Renal pelvis (tissue), 12 donors: ENCODE data around the gene STEAP1B. TPM values are rescaled to one million over a fixed set of nuclear protein-coding genes. Genes with fewer than 3 reads are reported as not detected.
"Not testable (repeated sequence)": the region's sequence is repeated elsewhere in the genome, so short reads cannot be mapped to it uniquely, and the experiment has no call there.

Source experiments
- DNase-seq: peaks from one replicate; pipeline ENCODE4 v3.0.0-alpha.2; 2013
- long read RNA-seq, 16 experiments: transcript quantifications; one replicate each; lab custom pipeline, GENCODE V29; 2026
- polyA plus RNA-seq, 3 donors: library from polyadenylated mRNA; unstranded; fragments of 120-200 nt; gene quantifications; one replicate each; pipeline ENCODE4 v1.2.1, GENCODE V29; 2013; ENCODE audit not compliant: insufficient read length in 3 of 3

STEAP1B gene
- polyA plus RNA-seq: 1 to 10 TPM; 1.2 to 1.3 (median 1.2) TPM
- long read RNA-seq, donor 1: 0 reads
- long read RNA-seq, donor 2: 0 reads
- long read RNA-seq, donor 3: 0 reads
- long read RNA-seq, donor 4: 0 reads
- long read RNA-seq, donor 5: 0 reads
- long read RNA-seq, donor 6: 0 reads
- long read RNA-seq, donor 7: 0 reads
- long read RNA-seq, donor 8: 0 reads
- long read RNA-seq, donor 9, partial matches to known transcripts: 1,627 of 1,627 reads
- long read RNA-seq, donor 9, other reads (novel, unspliced or antisense): 0 of 1,627 reads
- long read RNA-seq, donor 10: 0 reads
- long read RNA-seq, donor 11: 0 reads
- long read RNA-seq, donor 12: 0 reads
- long read RNA-seq, donor 13: 0 reads
- long read RNA-seq, donor 14: 0 reads
- long read RNA-seq, donor 15, partial matches to known transcripts: 0 of 1 reads
- long read RNA-seq, donor 15, other reads (novel, unspliced or antisense): 0 of 1 reads
- long read RNA-seq, donor 16: 0 reads

DNA sequence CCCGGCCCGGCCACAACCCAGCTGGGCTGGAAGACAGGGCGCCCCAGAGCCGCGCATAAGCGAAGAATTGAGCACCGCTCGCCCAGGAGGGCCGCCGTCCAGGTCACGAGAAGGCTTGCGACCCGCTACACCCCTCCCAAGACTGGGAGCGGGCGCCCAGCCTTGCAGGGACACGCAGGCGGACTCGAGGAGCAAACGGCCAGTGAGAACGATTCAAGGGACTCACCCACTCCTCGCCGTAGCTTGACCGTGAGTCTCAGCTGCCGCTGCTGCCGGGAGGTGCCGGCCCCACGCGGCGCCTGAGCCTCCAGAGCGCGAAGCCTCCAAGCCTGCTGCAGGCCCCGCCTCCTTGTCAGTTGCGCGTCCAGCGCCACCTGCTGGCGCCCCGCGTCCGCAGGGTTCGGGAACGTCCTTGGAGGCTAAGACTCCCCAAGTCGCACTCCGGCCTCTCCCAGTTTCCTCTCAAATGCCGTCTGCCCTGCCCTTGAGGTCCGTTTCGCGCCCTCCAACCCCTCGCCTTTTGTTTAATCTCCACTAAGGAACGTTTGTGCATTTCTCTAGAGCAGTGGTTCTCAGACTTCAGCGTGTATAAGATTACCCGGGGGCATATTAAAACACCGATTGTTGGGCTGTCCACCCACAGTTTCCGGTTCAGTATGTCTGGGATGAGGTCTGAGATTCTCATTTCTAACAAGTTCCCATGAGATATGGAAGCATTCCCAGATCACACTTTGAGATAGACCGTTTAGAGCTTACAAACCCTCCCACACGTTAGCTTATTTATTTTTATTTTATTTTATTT, at the start of gene STEAP1B:
Gene STEAP1B (minus strand): TSS at position 301 of the 802 bp plus-strand sequence. CDS start 5,333 bp downstream, outside the sequence.
- DNase-seq: peak; percentile 81

DNA sequence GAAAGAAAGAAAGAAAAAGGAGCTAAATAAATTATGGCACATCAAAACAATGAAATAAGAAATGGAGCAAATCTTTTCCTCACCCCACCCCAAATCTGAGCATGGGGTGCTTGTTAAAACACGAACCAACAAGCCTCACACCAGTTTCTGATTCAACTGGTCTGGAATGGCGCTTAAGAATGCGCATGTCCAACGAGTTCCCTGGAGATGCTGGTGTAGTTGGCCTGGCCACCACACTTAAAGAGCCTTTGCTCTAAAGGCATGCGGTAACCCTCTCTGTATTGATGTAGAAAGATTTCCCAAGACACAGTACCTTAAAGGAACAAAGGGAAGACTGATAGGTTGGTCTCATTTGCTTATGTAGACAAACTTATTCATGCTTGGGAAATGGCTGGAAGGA, 49.1 kb upstream of the STEAP1B start:
- no peak for DNase-seq

DNA sequence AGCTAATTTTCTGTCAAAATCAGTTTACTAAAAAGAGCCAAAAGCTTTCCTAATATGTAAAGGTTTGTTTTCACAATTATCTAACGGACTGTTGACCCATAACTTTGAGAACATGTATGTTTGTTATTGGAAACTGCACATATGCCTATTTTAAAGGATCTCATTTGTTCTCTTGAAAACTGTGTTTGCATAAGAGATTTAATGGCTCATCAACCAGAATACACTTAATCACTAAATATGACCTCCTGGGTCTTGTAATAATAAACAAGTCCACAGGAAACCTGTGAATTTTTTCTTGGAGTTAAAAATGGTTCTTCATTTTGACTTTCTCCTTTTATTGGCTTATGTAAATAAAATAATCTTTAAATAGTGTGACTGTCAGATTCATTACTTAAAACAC, 48.3 kb upstream of the STEAP1B start:
- no peak for DNase-seq

DNA sequence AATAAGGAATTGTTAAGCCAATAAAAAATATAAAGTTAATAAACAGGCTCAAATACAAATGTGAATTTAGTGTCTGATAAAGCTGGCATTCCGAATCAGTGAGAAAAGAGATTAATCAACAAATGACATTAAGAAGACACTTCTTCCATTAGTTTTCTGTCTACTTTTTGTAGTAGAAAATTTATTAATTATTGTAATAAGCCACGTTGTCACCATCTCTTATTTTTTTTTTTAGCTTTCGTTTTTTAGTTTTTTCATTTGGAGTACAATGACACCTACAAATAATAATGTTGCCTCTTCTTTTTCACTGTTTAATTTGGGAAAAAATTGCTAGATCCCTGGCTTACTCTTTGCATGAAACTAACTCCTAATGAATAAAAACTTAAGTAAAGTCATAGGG, 46.8 kb upstream of the STEAP1B start:
- DNase-seq: no peak

DNA sequence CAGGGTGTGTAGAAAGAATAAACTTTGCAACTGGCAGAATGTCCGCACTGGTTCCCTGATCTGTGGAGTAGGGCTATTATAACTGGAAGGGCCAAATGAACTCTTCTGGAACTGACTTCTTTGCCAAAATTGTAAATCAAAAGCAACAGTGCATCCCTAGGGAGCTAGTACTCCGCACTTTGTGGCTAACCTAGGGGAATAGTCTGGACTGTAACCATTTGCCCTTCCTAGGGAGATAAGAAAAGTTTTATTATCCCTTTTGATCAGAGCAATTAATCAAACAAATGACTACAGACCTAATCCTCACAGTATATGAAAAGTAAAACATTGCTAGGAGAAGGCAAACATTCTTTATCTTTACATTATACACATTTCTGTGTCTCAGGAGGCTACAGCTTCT, 45.5 kb upstream of the STEAP1B start:
- DNase-seq: no peak

DNA sequence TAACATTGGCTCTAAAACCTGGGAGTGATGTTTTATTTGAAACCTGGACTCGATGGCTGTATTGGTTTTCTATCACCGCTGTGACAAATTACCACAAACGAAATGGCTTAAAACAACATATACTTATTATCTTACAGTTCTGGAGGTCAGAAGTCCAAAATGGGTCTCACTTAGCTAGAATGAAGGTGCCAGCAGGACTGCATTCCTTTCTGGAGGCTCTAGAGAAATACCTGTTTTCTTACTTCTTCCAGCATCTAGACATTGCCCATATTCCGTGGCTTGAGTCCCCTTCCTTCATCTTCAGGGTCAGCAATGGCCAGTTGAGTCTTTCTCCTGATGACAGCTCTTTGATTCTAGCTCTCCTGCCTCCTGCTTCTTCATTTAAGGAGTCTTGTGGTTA, 44.3 kb upstream of the STEAP1B start:
- DNase-seq: no peak

DNA sequence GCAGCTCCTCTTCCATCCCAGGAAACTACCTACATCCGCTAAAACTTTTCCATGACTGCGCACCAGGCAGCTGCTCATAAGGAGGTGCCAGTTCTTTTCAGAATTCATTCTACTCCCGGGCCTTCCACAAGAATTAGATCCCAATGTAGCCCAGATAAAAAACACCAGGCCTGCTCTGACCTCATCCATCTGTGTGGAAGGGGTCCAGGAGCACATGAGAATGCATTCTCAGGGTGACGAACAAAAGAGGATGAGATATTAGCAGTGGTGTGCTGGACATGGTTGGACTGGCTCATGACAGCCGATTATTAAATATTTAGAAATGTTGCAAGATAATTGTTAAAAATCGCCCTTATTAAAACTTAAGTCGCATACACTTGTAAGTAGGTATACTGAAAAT, 43.2 kb upstream of the STEAP1B start:
- no peak for DNase-seq

DNA sequence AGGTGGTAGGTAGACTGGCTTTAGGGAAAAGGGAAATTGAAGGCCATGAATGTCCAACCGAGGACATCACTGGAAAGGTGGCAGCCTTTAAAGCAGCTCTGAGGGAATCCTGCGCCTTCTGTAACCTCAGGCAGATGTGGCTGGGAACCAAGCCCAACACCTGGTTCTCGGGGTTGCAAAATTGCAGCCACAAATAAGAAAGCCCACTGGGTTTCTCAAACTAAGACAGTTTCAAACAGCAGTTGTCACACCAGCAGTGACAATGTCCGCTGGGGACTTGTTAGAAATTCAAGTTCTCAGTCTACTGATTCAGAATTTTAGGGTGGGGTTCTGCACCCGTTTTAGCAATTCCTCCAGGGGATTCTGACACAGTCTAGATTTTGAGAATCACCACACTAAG, 42.7 kb upstream of the STEAP1B start:
- no peak for DNase-seq

DNA sequence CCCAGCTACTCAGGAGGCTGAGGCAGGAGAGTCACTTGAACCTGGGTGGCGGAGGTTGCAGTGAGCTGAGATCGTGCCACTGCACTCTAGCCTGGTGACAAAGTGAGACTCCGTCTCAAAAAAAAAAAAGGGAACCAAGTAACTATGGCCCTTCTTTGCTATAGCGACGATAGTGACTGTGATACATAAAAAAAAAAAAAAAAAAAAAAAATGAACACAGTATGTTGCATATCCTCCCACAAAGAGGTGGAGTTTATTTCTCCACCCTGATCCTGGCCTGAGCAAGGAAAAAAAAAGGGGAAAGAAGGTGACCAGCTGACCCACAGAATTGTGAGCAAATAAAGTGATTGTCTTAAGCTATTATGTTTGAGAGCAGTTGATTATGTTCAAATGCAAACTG, 42.3 kb upstream of the STEAP1B start:
- DNase-seq: no peak

DNA sequence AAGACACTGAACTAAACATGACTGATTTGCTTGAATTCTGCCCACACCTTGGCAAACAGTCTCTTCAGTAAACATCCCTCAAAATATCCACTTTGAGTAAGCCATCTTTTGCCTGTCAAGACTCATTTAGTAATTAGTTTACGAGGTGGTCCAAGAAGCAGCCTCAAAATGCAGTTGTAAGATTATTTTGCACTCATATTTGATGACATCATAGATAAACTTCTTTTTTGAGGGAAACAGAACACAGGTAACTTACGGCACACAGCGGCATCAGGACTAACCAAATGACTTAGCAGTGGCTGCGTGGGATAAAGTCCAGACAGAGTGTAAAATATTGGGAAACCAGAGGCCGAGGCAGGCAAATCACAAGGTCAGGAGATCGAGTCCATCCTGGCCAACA, 41.8 kb upstream of the STEAP1B start:
- DNase-seq: no peak

DNA sequence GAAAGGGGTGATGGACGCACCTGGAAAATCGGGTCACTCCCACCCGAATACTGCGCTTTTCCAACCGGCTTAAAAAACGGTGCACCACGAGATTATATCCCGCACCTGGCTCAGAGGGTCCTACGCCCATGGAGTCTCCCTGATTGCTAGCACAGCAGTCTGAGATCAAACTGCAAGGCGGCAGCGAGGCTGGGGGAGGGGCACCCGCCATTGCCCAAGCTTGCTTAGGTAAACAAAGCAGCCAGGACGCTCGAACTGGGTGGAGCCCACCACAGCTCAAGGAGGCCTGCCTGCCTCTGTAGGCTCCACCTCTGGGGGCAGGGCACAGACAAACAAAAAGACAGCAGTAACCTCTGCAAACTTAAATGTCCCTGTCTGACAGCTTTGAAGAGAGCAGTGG, 28.5 kb upstream of the STEAP1B start:
- not testable (repeated sequence) for DNase-seq

DNA sequence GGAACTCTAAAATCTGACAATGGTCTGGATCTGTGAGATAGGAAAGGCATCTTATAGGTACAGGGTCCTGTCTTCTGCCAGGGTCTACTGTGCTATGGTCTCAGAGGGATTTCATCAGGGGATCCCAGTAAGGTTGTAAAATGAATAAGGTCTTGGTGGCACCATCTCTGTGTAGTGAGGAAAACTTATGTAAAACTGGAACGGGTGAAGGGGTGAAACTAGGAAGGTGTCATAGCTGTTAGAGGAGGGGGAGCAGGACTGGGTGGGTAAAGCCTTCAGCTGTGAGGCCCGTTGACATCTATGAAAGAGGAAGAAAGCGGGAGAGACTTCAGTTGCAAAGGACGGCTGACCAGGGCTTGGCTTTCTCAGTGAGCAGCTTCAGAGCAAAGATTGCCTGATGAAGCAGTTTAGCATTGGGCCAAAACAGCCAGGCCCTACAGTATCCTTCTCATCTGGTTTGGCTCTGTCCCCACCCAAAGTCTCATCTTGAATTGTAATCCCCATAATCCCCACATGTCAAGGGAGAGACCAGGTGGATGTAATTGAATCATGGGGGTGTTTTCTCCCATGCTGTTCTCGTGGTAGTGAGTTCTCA, 24.5 kb upstream of the STEAP1B start:
- not testable (repeated sequence) for DNase-seq

DNA sequence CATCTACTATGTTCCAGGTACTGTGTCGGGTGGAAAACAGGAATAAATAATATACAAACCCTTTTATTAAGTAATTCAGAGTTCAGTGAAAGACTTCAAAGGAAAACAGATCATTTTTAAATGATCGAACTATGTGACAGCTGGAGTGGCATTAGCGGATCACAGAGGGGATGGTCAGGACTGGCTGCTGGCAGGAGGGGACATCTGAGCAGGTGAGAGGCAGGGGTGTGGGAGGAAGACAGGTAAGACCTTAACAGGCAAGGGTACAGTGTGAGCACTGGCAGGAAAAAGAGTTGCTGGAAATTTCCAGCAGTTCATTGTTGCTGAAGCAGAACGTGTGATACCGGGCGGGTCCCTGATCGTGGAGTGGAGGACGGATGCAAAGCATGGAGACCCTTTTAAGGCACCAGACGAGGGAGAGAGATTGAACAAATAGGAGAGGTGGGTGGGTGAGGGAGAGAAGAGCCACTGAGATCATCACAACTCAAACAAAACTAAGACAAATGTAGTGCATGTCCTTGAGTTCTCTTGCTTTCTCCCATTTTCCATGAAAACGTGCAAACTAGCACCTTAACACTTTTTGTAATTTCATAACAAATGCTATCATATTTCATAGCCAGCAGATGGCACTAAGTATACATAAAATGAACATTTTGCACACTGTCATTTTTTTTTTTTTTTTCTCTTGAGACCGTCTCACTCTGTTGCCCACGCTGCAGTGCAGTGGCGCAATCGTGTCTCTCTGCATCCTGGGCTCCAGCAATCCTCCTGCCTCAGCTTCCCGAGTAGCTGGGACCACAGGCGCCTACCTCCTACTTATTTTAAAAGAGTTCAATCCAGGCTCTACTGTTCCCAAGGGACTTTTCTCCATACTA, 23.7 kb upstream of the STEAP1B start:
- not testable (repeated sequence) for DNase-seq

DNA sequence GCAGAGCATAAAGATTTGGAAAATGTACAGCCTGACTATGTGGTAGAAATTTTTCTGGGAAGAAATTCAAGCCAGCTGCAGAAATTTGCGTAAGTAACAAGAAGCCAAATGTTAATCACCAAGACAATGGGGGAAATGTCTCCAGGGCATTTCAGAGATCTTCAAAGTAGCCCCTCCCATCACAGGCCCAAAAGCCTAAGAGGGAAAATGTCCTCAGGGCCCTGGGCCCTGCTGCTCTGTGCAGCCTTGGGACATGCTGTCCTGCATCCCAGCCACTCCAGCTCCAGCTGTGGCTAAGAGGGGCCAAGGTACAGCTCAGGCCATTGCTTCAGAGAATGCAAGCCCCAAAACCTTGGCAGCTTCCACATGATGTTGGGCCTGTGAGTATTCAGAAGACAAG, 19.6 kb upstream of the STEAP1B start:
- not testable (repeated sequence) for DNase-seq

DNA sequence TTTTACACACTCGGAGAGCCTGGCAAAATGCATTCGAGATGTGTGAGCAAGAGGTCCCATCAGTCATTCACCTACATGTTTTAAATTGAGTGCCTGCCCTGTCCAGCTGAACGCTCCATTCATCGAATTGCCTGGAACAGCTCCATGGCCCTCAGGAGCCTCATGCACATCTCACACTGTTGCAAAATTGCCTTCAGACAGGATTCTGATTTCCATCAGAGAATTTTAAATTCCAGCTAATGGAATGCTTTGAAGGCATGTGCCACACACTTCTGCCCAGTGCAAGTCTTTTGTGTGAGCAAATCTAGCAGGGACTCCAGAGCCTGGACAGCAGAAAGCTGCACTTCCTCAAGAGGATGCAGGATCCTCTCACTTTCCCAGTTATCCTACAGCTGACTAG, 17.0 kb upstream of the STEAP1B start:
- DNase-seq: not testable (repeated sequence)

DNA sequence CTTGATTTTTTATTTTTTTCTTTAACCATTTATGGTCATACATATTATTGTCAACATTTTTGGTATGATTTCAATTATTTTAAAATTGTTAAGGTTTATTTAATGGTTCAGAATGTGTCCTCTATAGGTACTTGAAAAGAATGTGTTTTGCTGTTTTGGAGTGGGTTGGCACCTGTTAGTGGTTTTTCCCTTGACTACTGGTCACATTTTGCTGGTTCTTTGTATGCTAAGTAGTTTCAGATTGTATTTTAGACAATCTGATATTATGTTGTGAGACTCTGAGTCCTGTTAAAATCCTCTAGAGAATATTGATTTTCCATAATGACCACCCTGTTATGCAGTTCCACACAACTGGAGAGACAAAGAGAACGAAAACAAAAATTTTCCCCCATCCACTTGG, 15.0 kb upstream of the STEAP1B start:
- DNase-seq: not testable (repeated sequence)

DNA sequence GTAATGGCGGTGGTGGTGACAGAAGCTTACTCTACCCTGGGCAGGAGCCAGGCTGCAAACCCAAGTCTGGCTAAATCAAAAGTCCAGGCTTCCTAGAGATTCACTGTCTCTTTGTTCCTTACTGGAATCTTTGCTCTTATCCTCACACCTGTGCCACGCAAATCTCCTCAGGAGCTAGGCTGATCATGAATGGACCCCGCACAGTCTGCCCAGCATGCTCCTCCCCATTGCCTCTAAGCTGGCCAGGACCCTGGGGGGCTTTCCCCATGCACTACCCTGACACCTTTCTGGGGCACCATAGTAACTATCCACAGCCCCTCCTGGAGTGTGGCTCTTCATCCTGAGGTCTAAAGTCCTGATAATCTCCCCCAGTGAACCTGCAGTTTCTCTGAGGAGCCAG, 7.3 kb upstream of the STEAP1B start:
- DNase-seq: not testable (repeated sequence)

DNA sequence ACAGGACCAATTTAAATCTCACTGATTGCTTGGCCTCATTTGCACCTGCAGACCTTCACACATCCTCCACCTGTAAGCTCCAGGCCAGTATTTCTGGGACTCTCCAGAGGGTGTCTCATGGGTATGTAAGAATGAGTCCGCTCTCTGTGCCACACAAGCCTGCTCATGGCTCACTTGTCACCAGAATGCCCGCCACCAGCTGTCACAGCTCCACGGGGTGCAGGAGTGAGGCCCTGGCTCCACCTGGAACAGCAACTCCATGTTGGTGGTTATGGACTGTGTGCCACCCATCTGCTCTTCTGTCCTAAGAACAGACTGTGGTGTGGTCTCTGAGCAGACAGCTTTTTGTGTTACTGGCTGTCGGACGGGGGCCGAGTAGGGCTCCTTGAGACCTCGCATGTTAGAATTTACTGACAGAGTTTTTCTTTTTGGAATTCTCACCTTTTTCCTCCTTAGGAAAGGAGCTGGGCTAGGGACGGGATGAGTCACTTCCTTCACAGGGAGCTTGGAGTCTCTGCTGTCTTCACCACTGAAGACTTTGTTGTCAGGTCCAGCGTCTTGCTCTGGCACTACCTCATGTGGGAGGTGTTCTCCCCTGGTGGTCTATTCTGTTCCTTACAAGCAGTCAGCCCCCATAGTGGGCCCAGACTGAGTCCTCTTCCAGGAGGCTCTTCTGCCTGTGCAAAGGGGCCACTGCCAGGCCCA, 6.5 kb upstream of the STEAP1B start:
- DNase-seq: not testable (repeated sequence)

DNA sequence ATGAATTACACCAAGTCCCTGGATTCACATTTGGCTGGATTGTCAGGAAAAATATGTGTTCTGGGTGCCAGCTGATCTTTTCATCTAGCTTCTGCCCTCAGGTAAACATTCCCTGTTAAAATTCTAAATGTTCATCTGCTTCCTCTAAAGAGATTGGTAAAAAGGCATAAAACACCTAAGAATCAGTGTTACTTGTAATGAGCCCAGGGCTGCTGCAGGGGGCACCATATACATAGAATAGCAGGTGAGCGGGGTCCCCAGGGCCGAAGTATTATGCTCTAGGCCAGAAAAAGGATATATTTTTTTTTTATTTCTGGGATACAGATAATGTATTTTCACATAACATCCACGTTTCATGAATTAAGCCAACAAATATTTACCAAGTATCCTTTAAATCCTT, 4.5 kb upstream of the STEAP1B start:
- not testable (repeated sequence) for DNase-seq

DNA sequence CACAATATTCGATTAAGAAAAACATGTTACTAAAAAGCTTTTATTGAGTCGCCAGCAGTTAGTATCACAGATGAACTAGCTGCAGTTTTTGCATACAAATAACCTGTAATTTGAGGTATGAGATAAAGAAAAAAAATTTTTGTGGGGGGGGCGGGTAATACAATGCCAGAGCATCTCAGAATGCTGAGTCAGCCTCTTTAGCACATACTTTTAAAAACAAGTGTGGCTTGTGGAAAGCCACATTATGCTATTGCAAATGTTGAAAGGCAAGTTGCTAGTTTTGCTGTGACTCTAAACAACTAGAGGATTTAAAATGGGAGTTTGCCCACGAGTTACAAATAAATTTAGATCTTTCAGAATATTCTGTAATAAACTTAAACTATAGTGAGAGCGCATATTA, 2.1 kb upstream of the STEAP1B start:
- DNase-seq: not testable (repeated sequence)

DNA sequence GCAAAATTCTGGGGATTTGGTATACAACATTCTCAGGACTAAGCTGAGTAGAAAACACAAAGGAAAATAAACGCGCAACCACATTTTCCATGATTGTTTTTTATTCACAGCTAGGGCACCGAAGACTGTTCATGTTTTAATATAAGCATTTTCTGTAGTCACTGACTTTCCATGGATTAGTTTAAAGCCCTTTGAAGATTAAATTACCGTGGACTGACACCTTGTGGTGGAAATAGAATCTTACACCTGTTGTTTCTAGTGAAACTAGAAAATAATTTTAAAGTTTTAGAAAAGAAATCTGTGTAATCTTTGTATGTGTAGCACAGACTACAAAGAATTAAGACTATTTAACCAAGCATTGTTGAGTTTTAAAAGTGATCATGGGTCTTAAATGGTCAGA, 1.3 kb upstream of the STEAP1B start:
- DNase-seq: not testable (repeated sequence)
